GM19463 (cell line): ENCODE results near the gene CASP4.
A peak's percentile ranks its signal among the peaks of the same experiment; 100 is the strongest.
"Not testable (repeated sequence)": the region's sequence is repeated elsewhere in the genome, so short reads cannot be mapped to it uniquely, and the experiment has no call there.

Experiments
- ATAC-seq: cut with Tn5 transposase; IDR thresholded peaks from one replicate; pipeline ENCODE4 v1.9.1; 2021; ENCODE audit warnings: mild to moderate bottlenecking, moderate library complexity; ENCODE audit not compliant: unreplicated experiment

The CASP4 gene

DNA sequence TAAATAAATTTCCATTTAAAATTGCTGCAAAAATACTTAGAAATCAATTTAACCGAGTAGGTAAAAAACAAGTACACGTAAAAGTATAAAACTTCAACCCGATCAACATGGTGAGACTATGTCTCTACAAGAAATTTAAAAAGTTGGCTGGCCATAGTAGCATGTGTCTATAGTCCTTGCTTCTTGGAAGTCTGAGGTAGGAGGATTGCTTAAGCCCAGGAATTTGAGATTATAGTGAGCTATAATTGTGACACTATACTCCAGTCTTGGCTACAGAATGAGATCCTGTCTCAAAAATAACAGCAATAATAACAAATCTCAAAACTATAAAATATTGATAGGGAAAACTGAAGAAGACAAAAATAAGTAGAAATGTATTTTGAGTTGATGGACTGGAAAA, 11.1 kb downstream of the CASP4 start:
- no peak for ATAC-seq

DNA sequence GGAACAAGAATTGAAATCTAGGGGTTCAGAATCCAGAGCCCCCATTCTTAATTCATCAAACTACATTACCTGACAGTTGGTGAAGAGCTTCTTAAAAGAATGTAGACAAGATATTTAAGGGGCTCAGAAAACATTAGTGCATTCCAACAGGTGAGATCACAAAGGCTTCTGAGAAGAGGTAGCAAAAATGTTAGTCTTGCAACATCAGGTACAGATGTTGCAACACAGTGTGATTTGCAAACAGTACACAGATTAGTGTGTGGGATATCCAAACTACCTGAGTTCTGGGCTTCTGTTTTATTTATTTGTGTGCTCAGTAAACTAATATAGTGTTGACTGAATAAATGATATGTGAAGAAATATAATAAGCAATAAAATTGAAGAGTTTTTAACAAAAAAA, 11.8 kb downstream of the CASP4 start:
- ATAC-seq, result no peak

DNA sequence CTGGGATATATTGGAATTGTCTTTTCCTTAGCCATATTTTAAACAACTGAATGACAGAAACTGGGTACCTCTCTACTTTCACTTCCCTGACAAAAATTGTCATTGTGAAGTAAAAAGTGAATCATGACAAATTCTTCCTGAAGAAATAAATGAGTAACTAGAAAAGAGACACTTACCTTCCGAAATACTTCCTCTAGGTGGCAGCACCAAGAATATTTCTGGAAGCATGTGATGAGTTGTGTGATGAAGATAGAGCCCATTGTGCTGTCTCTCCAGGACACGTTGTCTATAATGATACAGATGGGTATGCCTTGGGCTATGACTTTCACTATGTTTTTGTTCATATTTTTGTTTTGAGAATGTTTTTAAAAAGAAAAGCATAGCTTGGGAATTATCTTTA, 21.5 kb downstream of the CASP4 start:
- ATAC-seq, result peak; percentile 97

DNA sequence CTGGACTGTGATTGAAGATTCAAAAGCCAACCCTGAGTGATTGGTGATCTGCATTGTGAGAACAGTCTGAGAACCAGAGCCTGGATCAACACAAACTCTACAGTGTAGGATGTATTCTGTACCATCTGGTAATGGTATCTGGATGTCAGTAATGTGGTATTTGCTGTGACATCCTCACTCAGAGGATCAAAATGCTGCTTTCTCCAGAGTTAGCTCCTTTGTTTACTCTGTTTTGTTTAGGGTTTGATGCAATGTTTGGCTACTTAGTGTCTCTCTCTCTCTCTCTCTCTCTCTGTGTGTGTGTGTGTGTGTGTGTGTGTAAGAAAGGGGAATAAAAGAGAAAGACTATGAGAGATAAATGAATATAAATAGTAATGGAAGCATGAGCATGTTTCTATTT, 24.3 kb downstream of the CASP4 start:
- ATAC-seq, result no peak

DNA sequence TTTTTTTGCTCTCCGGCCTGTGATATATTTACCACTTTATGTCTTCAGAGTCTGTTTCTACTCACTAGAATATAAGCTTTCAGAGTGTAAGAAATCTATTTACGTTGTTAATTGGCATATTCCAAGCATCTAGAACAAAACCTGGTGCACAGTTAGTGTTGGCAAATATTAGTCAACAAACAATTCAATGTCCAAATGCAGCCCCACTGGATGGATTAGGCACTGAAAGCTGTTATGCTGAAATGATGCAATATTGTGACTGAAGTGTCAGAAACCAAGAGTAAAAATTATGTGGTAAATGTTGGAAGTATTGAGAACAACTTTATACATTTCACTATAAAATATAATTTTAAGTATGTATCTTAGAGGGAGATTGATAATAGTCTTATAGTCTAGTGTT, 24.8 kb downstream of the CASP4 start:
- ATAC-seq, result no peak

DNA sequence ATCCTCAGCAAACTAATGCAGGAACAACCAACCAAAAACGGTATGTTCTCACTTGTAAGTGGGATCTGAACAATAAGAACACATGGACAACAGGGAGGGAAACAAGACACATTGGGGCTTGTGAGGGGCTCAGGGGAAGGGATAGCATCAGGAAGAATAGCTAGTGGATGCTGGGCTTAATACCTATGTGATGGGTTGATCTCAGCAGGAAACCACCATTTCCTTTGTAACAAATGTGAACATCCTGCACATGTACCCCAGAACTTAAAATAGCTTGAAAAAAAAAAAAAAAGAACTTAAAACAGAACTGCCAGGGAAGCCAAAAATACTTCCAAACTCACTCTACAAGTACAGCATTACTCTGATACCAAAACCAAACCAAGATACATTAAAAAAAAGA, 33.8 kb downstream of the CASP4 start:
- ATAC-seq, result no peak

DNA sequence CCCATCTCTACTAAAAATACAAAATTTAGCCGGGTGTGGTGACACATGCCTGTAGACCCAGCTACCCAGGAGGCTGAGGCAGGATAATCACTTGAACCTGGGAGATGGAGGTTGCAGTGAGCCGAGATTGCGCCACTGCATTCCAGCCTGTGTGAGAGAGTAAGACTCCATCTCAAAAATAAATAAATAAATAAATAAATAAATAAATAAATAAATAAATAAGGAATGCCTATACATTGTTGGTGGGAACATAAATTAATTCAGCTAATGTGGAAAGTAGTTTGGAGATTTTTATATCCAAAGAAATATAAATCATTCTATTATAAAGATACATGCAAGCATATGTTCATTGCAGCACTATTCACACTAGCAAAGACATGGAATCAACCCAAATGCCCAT, 34.3 kb downstream of the CASP4 start:
- not testable (repeated sequence) for ATAC-seq

DNA sequence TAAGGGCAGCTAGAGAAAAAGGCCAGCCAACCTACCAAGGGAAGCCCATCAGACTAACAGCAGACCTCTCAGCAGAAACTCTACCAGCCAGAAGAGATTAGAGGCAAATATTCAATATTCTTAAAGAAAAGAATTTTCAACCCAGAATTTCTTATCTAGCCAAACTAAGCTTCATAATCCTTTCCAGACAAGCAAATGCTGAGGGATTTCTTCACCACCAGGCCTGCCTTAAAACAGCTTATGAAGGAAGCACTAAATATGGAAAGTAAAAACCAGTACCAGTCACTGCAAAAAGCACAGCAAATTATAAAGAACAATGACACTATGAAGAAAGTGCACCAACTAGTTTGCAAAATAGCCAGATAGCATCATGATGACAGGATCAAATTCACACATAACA, 39.6 kb downstream of the CASP4 start:
- no peak for ATAC-seq

DNA sequence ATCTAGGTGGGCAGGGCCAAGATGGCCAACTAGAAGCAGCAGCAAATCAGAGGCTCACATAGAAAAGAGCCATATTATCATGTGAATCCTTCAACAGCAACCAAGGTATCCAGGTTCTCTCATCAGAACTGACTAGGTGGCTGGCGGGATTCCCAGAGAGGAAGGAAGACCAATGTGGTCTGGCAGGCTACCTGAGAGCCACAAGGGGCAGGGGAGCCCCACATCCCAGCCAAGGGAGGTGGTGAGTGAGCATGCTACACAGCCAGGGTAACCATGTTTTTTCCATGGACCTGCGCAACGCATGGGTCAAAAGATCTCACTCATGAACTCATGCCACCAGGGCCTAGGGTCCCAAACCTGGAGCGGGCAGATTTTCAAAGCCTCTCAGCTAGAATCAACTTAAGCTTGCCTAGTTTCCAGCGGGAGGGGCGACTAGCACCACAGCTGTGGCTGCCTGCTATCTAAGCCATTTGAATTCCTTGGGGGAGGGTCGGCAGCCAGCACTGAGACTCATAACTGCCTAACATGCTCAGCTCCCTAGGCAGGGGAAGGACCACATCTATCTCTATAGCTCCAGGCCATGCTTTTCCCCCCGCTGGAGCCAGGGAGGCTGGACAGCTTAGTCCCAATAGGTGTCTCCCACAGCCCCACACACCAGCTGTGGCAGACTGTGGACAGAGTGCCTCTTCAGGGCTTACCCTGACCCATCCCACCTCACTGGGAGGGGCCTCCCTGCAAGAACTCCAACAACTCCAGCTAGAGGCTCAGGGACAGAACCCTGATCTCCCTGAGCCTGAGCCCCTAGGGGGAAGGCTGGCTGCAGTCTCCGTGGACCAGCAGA, 41.4 kb downstream of the CASP4 start:
- ATAC-seq, result no peak

DNA sequence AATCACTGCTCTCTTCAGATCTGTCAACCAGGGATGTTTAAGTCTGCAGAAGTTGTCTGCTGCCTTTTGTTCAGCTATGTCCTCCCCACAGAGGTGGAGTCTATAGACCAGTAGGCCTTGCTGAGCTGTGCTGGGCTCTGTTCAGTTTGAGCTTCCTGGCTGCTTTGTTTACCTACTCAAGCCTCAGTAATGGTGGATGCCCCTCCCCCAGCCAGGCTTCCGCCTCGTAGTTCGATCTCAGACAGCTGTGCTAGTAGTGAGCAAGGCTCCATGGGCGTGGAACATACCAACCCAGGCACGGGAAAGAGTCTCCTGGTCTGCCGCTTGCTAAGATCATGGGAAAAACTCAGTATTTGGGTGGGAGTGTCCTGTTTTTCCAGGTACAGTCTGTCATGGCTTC, 42.5 kb downstream of the CASP4 start:
- no peak for ATAC-seq

DNA sequence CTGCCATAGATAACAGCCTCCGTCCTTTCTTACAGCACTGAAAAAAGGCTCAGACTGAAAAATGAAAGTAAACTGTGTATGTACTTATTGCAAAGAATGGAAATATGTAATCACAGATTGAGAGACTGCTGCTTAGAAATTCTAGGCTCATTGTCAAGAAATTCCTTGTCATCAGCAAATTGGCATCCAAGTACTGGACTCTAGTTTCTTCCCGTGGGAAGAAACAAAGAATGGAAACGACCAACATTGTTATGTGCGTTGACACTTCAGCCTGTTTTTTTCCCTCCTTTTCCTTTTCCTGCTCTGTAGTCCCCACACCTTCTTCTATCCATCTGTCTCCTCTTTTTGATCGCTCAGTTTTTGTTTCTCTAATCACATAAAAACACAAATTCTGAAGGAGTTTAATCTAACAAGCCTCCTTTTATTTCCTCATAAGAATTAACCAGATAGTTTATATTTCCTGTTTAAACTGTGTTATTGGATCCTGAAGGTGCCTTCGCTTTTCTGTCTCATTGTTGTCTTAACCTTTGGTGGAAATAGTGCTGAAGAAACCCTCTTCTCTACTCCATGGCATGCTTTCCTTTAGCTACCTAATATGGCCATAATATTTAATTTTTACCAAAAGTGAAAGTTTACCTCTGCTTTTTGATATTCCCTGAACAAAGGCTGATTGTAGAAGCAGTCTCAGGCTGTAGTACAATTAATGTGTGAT, 50.1 kb downstream of the CASP4 start:
- peak; percentile 69 for ATAC-seq

DNA sequence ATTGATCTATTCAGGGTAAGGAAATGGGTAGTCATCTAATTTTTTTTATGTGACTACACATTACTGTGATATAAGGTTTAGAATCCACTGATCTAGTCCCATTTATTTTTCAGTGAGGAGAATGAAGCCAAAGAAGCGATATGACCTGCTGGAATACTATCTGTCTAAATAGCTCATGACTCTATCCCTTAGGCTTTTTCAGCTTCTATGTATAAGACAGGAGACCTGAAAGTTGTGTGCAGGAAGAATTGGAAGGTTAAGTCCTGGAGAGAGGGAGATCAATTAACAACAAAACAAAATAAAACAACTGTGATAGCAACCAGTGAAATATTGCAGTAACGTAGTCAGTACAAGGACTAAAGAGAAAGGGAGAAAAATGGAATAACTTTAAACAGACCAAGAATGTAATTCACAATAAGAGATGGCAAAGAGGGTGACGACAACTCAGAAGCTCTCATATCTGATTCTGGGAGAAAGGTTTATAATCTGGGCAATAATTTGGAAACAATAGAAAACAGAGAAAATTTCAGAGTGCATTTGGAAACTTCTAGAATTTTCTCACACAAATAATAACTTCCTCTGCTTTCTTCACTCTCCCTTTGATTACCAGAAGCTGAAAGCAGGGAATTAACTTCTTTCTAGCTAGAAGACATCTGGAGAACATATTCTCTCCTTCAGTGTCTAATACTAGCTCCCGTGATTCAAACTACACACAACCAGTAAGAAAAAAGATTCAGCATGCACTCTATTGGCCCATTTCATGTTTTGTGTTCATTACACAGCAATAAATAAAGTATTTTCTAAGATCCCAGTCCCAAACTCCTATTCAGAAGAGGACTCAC, 50.9 kb downstream of the CASP4 start:
- peak; percentile 33 for ATAC-seq

DNA sequence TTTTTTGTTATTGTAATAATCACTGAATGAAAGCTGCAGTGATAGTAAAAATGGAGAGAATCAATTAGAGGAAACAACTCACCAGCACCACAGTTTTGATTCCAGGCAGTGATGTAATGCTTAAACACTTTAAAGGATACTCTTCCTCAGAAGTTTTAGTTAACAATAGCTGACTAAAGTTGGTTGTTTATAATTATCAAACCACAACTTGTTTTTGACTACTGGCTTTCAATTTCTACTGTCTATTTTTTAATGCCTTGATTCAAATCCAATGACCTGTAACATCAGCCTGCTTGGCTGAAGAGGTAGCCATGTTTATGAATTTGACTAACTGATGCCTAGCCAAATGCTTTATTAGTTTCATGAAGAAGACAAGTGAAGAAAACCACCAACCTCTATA, 51.9 kb downstream of the CASP4 start:
- no peak for ATAC-seq

DNA sequence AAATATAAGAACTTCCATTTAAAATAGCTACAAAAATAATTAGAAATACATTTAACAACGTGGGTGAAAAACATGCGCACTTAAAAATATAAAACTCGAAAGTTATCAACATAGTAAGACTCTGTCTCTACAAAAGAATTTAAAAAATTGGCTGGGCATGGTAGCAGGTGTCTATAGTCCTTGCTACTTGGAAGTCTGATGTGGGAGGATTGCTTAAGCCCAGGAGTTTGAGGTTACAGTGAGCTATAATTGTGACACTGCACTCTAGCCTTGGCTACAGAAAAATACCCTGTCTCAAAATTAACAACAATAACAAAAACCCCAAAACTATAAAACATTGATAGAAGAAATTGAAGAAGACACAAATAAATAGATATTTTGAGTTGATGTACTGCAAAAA, 56.3 kb downstream of the CASP4 start:
- no peak for ATAC-seq

DNA sequence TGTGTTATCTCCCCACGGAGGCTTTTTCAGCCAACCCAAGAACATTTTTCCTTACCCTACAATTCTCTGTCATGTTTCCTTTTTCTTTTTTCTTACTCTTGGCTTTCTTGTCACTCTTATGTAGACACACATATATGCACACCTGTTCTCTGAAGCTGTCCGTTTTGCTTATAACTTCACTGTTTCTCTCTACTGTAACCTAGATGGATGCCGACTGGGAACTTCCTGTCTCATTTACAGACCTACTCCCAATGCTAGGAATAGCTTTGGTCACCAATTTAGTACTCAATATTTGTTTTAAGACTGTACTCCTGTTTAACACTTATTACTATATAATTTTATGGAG, 60.2 kb downstream of the CASP4 start:
- ATAC-seq, result no peak

DNA sequence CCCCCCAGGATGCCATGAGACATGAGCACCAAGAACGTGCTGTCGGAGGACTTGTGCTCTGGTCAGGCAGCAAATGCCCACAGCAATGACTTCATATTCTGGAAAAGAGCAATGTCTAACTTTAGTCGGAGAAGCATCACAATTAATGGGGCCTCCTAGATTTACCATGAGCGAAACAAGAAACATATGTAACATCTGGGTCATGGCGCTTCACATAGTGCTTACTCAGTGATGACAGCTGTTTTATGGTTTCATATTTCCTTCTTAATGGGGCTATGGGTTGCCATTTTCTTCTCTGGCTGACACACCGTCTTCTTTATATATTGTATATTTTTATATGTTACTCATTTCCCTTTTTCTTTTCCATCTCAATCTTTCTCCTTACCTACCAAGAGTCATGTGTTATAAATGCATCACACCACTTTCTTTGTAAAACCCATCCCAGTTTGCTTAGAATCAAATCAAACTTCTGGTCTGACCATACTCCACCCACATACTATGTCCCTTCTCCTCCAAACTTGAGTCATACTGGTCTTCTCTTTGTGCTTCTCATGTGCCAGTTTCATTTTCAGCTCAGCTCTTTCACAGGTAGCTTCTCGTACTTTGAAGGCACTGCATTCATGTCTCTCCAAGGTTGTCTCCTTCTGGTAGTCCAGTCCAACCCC, 60.7 kb downstream of the CASP4 start:
- peak; percentile 86 for ATAC-seq

DNA sequence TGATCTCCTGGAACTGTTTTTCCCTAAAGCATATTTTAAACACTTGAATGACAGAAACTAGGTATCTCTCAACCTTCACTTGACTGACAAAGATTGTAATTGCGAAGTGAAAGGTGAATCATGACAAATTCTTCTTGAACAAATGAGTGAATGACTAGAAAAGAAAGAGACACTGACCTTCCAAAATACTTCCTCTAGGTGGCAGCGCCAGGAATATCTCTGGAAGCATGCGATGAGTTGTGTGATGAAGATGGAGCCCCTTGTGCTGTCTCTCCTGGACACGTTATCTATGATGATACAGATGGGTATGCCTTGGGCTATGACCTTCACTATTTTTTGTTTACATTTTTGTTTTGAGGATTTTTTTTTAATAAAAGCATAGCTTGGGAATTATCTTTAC, 63.1 kb downstream of the CASP4 start:
- ATAC-seq, result no peak

DNA sequence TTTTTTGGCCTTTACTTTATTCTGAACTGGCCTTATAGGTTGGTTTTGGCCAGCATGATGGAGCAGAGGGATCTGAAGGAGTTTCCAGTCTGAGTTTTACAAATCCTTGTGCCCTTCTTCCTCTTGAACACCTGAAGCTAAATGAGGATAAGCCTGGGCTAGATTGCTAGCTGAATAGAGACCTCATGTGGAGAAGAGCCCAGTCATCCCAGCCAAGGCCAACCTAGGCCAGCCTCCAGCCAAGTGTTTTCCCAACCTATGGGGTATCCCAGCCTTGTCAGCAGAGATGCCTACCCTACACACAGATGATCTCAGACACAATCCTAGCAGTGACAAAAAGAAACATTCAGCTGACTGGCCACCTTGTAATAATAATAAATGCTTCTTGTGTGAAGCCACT, 69.1 kb downstream of the CASP4 start:
- no peak for ATAC-seq

DNA sequence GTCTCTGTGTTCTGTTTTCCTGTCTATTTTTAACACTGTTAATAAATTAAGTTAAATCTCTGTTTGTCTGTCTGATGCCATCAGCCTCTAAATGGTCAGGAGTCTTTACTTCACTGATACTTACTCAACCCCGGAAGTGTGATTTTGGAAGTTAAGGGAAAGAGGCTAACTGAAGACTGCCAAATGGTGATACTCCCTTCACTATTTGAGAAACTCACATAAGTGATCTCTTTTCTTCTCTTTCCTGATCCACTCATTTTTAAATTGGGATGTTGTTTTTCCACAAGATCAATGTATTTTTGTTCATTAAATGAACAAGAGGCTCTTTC, 69.7 kb downstream of the CASP4 start:
- no peak for ATAC-seq

DNA sequence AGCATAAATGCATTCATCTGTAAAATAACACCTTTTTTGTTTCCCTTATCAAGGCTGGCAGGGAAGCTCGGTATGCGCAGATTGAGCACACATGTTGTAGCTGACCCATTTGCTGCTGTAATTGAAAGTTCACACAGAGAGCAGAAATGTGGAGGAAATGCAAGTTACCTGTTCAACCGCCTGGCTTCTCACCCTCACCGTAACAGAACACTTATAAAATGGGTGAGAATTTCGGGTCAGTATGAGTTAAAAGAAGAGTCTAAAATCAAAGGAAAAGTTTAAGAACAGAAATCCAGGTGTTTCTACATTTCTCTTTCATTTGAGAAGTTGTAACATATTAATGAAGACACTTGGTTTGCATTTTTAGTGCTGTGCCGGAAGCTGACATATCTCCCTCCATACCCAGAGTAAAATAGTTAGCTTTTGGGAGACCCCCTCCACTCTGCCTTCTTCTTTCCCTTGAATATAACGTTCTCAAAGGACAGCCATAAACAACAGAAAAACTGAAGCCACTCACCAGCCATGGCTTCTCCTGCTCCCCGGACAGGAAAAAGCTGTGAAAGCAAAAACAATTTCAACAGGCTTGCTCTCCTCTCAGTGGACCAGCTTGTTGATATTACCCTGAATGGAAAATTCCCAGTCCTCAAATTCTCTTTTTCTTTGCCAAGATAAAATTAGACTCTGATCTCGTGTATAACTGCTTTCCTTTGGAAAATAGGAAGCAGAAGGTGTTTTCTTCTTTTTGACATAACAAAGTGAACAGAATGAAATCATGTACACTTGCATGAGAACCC, 70.3 kb downstream of the CASP4 start, which contains the start of gene CASP12:
TSS of gene CASP12 (minus strand) at position 570 of the 794 bp plus-strand sequence.
- peak; percentile 81 for ATAC-seq
